Measurements from ENCODE around the gene XCL2. TPM values are rescaled to one million over a fixed set of nuclear protein-coding genes. Genes with fewer than 3 reads are reported as not detected.

Gene XCL2
- total RNA-seq, 2 experiments from 2014 or later = not detected

DNA sequence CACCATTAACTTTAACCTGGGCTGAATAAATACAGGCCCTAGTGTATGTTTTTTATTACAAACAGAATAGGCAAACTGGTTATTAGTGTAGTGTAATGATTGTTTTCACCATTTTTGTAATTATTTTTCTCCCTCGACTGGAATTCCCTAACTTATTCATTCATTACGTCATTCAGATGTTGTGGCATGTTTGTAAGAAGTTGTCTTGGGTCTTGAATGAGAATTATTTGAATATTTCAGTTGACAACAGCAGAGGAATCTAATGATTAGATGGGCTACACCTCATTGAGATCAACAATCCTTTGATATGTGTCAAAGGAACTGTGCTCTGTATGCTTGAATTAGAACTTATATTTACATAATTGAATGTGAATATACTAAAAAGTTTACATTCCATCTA, 45.4 kb upstream of the XCL2 start:
- no TSS peak for BruUV-seq (replicated peaks)
- H3K4me1 ChIP-seq (ENCODE audit: insufficient read depth, low read length, poor library complexity, severe bottlenecking) = no peaks in the 10 kb centered on the region
- H3K9me3 ChIP-seq (ENCODE audit: low read length) = no peaks in the 10 kb centered on the region
- TF ChIP-seq CTCF (conservative IDR thresholded peaks at IDR 0.05; ENCODE audit: low read length) = no peak
- no peak for TF ChIP-seq EZH2phosphoT487 (IDR thresholded peaks at IDR 0.05; ENCODE audit: borderline replicate concordance, low read depth, low read length)
- no peak for DNase-seq (ENCODE audit: low spot score)
- CTCF ChIA-PET (ENCODE audit: unreplicated experiment) = no interaction called here
- POLR2A ChIA-PET = no interaction called here
- intact Hi-C loops (cut with micrococcal nuclease; ENCODE audit: unreplicated experiment) = no loop called here
- no peak overlapping the region for H3K27ac ChIP-seq (ENCODE audit: low read depth, low read length, poor library complexity, severe bottlenecking)
- no peaks in the 10 kb centered on the region for H3K36me3 ChIP-seq (ENCODE audit: insufficient read depth, low read length)
- no peaks in the 10 kb centered on the region for H3K9me2 ChIP-seq (ENCODE audit: insufficient read depth, low read length)
- H3K4me2 ChIP-seq (ENCODE audit: low read length) = no peak overlapping the region
- no peak overlapping the region for H3K4me3 ChIP-seq (ENCODE audit: low read depth, low read length, poor library complexity, severe bottlenecking)
- H3K79me2 ChIP-seq (ENCODE audit: insufficient read depth, low read depth, low read length) = no peaks in the 10 kb centered on the region
- H4K20me1 ChIP-seq (ENCODE audit: insufficient read depth, low read length) = no peaks in the 10 kb centered on the region; the same call in 1 of the 2 replicates
- H2AFZ ChIP-seq (ENCODE audit: low read length) = no peak overlapping the region

GRCh38 chr1:168585937-168586336, 42.1 kb upstream of the XCL2 start:
- TF ChIP-seq EZH2phosphoT487 (IDR thresholded peaks at IDR 0.05; ENCODE audit: borderline replicate concordance, low read depth, low read length) = no peak
- TF ChIP-seq CTCF (conservative IDR thresholded peaks at IDR 0.05; ENCODE audit: low read length) = no peak
- DNase-seq (ENCODE audit: low spot score) = no peak
- no peak overlapping the region for H3K27ac ChIP-seq (ENCODE audit: low read depth, low read length, poor library complexity, severe bottlenecking)
- no peaks in the 10 kb centered on the region for H3K36me3 ChIP-seq (ENCODE audit: insufficient read depth, low read length)
- no peaks in the 10 kb centered on the region for H3K9me3 ChIP-seq (ENCODE audit: low read length)
- no TSS peak for BruUV-seq (replicated peaks)
- no peak overlapping the region for H3K4me2 ChIP-seq (ENCODE audit: low read length)
- H3K9me2 ChIP-seq (ENCODE audit: insufficient read depth, low read length) = no peaks in the 10 kb centered on the region
- intact Hi-C loops (cut with micrococcal nuclease; ENCODE audit: unreplicated experiment) = no loop called here
- no peaks in the 10 kb centered on the region; the same call in 1 of the 2 replicates for H4K20me1 ChIP-seq (ENCODE audit: insufficient read depth, low read length)
- H3K79me2 ChIP-seq (ENCODE audit: insufficient read depth, low read depth, low read length) = no peaks in the 10 kb centered on the region
- H3K4me3 ChIP-seq (ENCODE audit: low read depth, low read length, poor library complexity, severe bottlenecking) = no peak overlapping the region
- no peaks in the 10 kb centered on the region for H3K4me1 ChIP-seq (ENCODE audit: insufficient read depth, low read length, poor library complexity, severe bottlenecking)
- no peak overlapping the region for H2AFZ ChIP-seq (ENCODE audit: low read length)
- CTCF ChIA-PET (ENCODE audit: unreplicated experiment) = no interaction called here
- POLR2A ChIA-PET = no interaction called here

DNA sequence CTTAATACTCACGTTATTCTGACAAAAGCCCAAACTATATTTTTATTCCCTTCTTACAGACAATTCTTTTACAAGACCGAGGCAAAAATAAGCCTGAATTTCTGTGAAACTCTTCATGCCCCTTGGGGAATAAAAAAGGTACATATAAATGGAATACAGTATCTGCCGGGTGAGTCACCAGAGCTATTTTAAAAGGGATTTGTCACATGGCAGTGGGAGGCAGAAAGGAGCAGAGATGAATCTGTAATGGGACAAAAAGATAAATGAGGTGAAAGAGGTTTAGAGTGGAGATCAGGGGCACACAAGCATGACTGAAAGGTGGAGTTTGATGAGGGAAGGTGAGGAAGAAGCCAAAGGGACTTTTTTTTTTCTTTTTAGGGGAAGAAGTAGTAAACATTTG, 41.4 kb upstream of the XCL2 start:
- no peak overlapping the region for H2AFZ ChIP-seq (ENCODE audit: low read length)
- no peak overlapping the region for H3K4me3 ChIP-seq (ENCODE audit: low read depth, low read length, poor library complexity, severe bottlenecking)
- H3K9me3 ChIP-seq (ENCODE audit: low read length) = no peaks in the 10 kb centered on the region
- no peak overlapping the region for H3K27ac ChIP-seq (ENCODE audit: low read depth, low read length, poor library complexity, severe bottlenecking)
- H3K36me3 ChIP-seq (ENCODE audit: insufficient read depth, low read length) = no peaks in the 10 kb centered on the region
- no peak for DNase-seq (ENCODE audit: low spot score)
- H3K79me2 ChIP-seq (ENCODE audit: insufficient read depth, low read depth, low read length) = no peaks in the 10 kb centered on the region
- ChIA-PET POLR2A (no interaction called here), CTCF (ENCODE audit: unreplicated experiment) (no interaction called here)
- BruUV-seq (replicated peaks) = no TSS peak
- no peaks in the 10 kb centered on the region for H3K4me1 ChIP-seq (ENCODE audit: insufficient read depth, low read length, poor library complexity, severe bottlenecking)
- no peak for TF ChIP-seq EZH2phosphoT487 (IDR thresholded peaks at IDR 0.05; ENCODE audit: borderline replicate concordance, low read depth, low read length)
- no peak for TF ChIP-seq CTCF (conservative IDR thresholded peaks at IDR 0.05; ENCODE audit: low read length)
- intact Hi-C loops (cut with micrococcal nuclease; ENCODE audit: unreplicated experiment) = no loop called here
- H3K4me2 ChIP-seq (ENCODE audit: low read length) = no peak overlapping the region
- H3K9me2 ChIP-seq (ENCODE audit: insufficient read depth, low read length) = no peaks in the 10 kb centered on the region
- H4K20me1 ChIP-seq (ENCODE audit: insufficient read depth, low read length) = no peaks in the 10 kb centered on the region; the same call in 1 of the 2 replicates

Data from OCI-LY7 (cell line).